OCI-LY7 (cell line): Measurements from ENCODE around the gene LY6G5C.

Experiments used
- EZH2phosphoT487 ChIP-seq: fragments of 200-600 bp; sonication (generic); IDR thresholded peaks from 2 replicates; pipeline ENCODE4 v1.6.1; 2018; ENCODE audit warnings: low read depth, borderline replicate concordance, mild to moderate bottlenecking, mixed run types, antibody characterized with exemption, low read length, moderate library complexity, mixed read lengths
- TF ChIP-seq, protein P1 (sequence below): fragments of 200-600 bp; sonication (generic); conservative IDR thresholded peaks from 2 replicates; pipeline ENCODE4 v1.5.1; 2014; ENCODE audit warnings: mild to moderate bottlenecking, antibody characterized with exemption, low read length, moderate library complexity, mixed read lengths

DNA sequence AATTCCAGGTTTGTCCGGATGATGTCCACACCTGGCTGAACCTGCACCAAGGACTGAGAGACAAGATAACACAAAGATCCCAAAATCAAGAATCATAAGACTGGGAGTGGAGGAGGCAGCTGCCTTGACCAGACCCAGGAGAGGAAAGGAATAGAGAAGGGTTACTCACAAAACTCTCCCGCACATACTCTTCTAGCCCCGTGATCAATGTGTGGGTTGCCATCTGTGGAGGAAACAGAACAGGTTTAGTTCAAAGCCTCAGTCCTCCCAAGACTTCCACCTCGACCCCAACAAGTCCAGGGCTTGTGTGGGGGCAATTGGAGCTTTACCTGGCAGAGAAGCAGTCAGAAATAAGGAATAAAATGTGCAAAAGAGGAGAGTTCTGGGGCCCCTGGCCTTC lies 39.5 kb downstream of the LY6G5C start:
- TF ChIP-seq, protein P1, sequence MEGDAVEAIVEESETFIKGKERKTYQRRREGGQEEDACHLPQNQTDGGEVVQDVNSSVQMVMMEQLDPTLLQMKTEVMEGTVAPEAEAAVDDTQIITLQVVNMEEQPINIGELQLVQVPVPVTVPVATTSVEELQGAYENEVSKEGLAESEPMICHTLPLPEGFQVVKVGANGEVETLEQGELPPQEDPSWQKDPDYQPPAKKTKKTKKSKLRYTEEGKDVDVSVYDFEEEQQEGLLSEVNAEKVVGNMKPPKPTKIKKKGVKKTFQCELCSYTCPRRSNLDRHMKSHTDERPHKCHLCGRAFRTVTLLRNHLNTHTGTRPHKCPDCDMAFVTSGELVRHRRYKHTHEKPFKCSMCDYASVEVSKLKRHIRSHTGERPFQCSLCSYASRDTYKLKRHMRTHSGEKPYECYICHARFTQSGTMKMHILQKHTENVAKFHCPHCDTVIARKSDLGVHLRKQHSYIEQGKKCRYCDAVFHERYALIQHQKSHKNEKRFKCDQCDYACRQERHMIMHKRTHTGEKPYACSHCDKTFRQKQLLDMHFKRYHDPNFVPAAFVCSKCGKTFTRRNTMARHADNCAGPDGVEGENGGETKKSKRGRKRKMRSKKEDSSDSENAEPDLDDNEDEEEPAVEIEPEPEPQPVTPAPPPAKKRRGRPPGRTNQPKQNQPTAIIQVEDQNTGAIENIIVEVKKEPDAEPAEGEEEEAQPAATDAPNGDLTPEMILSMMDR: no peak
- TF ChIP-seq EZH2phosphoT487: no peak
